ENCODE data around the gene COA7.

The COA7 gene

GRCh38 chr1:52674497-52675384 lies 23.4 kb downstream of the COA7 start:
- POLR2A ChIA-PET: no interaction called here
- TF ChIP-seq CTCF (IDR thresholded peaks at IDR 0.05; ENCODE audit: control extremely low read depth, extremely low read depth, low read depth, missing control alignments): no peak
- no peak for DNase-seq (ENCODE audit: extremely low spot score)
- CTCF ChIA-PET: interaction anchor here (1.6 to 3.1 kb wide), 2 partner anchors 11 to 12 kb away, joined by 4 to 15 read pairs; no protein-coding TSS in a partner anchor

GRCh38 chr1:52673513-52673912 lies 24.6 kb downstream of the COA7 start:
- ChIA-PET POLR2A (no interaction called here), CTCF (interaction anchor here (1.6 kb wide), 1 partner anchor 13 kb away, joined by 4 read pairs; no protein-coding TSS in a partner anchor)
- no peak for TF ChIP-seq CTCF (IDR thresholded peaks at IDR 0.05; ENCODE audit: control extremely low read depth, extremely low read depth, low read depth, missing control alignments)
- DNase-seq (ENCODE audit: extremely low spot score): no peak

GRCh38 chr1:52672946-52673345 lies 25.2 kb downstream of the COA7 start:
- DNase-seq (ENCODE audit: extremely low spot score): no peak
- no peak for TF ChIP-seq CTCF (IDR thresholded peaks at IDR 0.05; ENCODE audit: control extremely low read depth, extremely low read depth, low read depth, missing control alignments)
- ChIA-PET POLR2A (no interaction called here), CTCF (interaction anchor here (0.9 kb wide), 1 partner anchor 13 kb away, joined by 3 read pairs; no protein-coding TSS in a partner anchor)

- ChIA-PET CTCF (interaction anchor here (0.9 to 1.6 kb wide), 3 partner anchors 10 to 98 kb away, joined by 3 to 5 read pairs (median 3); no protein-coding TSS in a partner anchor), POLR2A (no interaction called here)
- TF ChIP-seq CTCF (IDR thresholded peaks at IDR 0.05; ENCODE audit: control extremely low read depth, extremely low read depth, low read depth, missing control alignments): no peak
- DNase-seq (ENCODE audit: extremely low spot score): no peak
Observed at GRCh38 chr1:52670604-52671003, 27.5 kb downstream of the COA7 start.

DNA sequence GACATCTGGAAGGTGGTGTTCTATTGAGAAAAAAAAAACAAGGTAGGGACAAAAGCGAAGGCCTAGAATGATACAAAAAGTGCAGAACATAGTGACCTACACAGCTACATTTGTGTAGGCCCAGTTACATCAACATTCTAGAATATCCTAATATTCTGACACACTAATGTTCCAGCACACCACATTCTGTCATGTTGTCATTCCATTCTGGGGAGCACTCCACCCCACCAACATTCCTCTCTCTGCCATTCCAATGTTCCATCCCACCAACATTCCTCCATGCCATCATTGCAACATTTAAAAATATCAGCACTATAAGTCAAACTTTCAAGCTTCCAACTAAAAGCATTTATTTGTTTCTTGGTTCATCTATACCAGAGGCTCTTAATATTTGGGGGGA lies 28.5 kb downstream of the COA7 start:
- no peak for DNase-seq (ENCODE audit: extremely low spot score)
- ChIA-PET POLR2A (interaction anchor here (0.6 kb wide), 1 partner anchor 12 kb away, joined by 11 read pairs; no protein-coding TSS in a partner anchor), CTCF (interaction anchor here (0.6 to 1.6 kb wide), 6 partner anchors 9 to 97 kb away, joined by 3 to 5 read pairs (median 3); no protein-coding TSS in a partner anchor)
- TF ChIP-seq CTCF (IDR thresholded peaks at IDR 0.05; ENCODE audit: control extremely low read depth, extremely low read depth, low read depth, missing control alignments): no peak

DNA sequence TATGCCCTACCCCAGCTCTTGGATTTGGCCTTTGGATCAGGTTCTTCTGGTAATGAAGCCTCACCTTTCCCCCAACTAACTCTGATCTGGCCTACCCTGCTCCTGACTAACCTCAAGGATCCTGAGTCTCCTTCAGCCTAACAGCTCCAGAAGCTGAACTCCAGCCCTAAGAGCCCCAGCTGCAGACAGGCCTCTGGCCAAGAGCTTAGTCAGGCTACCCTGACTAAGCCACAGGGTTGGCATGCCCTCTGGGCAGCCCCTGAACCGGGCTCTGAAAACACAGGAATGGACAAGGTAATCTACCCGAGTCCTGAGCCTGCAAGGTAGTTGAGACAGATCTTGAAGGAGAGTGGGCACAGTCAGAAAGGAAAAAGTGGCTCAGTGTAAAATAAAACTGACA lies 29.4 kb downstream of the COA7 start:
- ChIA-PET POLR2A (no interaction called here), CTCF (interaction anchor here (0.7 to 1.2 kb wide), 3 partner anchors 9 to 23 kb away, joined by 3 to 4 read pairs (median 4); no protein-coding TSS in a partner anchor)
- no peak for TF ChIP-seq CTCF (IDR thresholded peaks at IDR 0.05; ENCODE audit: control extremely low read depth, extremely low read depth, low read depth, missing control alignments)
- DNase-seq (ENCODE audit: extremely low spot score): no peak
